ENCODE data around the gene TRAF1.

The TRAF1 gene

GRCh38 chr9:120922404-120923195 is 4.0 kb downstream of the TRAF1 start:
- DNase-seq: no peak

- no peak for DNase-seq
Observed at GRCh38 chr9:120921661-120922181, 4.9 kb downstream of the TRAF1 start.

GRCh38 chr9:120920806-120921178 is 5.8 kb downstream of the TRAF1 start:
- no peak for DNase-seq

GRCh38 chr9:120919843-120920805 is 6.5 kb downstream of the TRAF1 start:
- DNase-seq: no peak

- DNase-seq: no peak
Observed at GRCh38 chr9:120918931-120919842, 7.4 kb downstream of the TRAF1 start.

- no peak for DNase-seq
Observed at GRCh38 chr9:120917929-120918762, 8.4 kb downstream of the TRAF1 start.

GRCh38 chr9:120916991-120917880 is 9.4 kb downstream of the TRAF1 start:
- DNase-seq: no peak

GRCh38 chr9:120916588-120916987 is 10.0 kb downstream of the TRAF1 start:
- DNase-seq: no peak

- DNase-seq: no peak
Observed at GRCh38 chr9:120915854-120916470, 10.6 kb downstream of the TRAF1 start.

- DNase-seq: no peak
Observed at GRCh38 chr9:120914953-120915352, 11.6 kb downstream of the TRAF1 start.

GRCh38 chr9:120914396-120914795 is 12.2 kb downstream of the TRAF1 start:
- DNase-seq: no peak

- DNase-seq: no peak
Observed at GRCh38 chr9:120913647-120914264, 12.8 kb downstream of the TRAF1 start.

GRCh38 chr9:120912958-120913646 is 13.5 kb downstream of the TRAF1 start:
- DNase-seq: no peak

- DNase-seq: no peak
Observed at GRCh38 chr9:120911295-120911837, 15.2 kb downstream of the TRAF1 start.

GRCh38 chr9:120910643-120911042 is 16.0 kb downstream of the TRAF1 start:
- no peak for DNase-seq

GRCh38 chr9:120909904-120910303 is 16.7 kb downstream of the TRAF1 start:
- no peak for DNase-seq

- no peak for DNase-seq
Observed at GRCh38 chr9:120905315-120906164, 21.1 kb downstream of the TRAF1 start.

GRCh38 chr9:120904978-120905301 is 21.7 kb downstream of the TRAF1 start:
- no peak for DNase-seq

Measured in NCI-H2081 treated with DMSO at 0.1 percent for 48 hours (cell line).